ENCODE measurements around the gene TBC1D10A.
A peak's percentile ranks its signal among the peaks of the same experiment; 100 is the strongest.

The TBC1D10A gene

GRCh38 chr22:30357236-30357570 is 30.5 kb upstream of the TBC1D10A start:
- peak overlapping the region; percentile 96 for H3K4me3 ChIP-seq (ENCODE audit: low read depth, low read length)
- TF ChIP-seq CTCF (IDR thresholded peaks at IDR 0.05; ENCODE audit: low read depth, low read length): no peak

GRCh38 chr22:30356449-30357235 is 29.9 kb upstream of the TBC1D10A start, which contains the start of the genes CCDC157 and SF3A1:
CCDC157 (plus strand) TSS chr22:30357007; CDS start chr22:30366001, 8,994 bp downstream.
SF3A1 (minus strand) TSS chr22:30356894; CDS start chr22:30356792, 102 bp downstream.
- no peak for TF ChIP-seq CTCF (IDR thresholded peaks at IDR 0.05; ENCODE audit: low read depth, low read length)
- peak within 1 kb of the TSS; percentile 96 for H3K4me3 ChIP-seq (ENCODE audit: low read depth, low read length)

- TF ChIP-seq CTCF (IDR thresholded peaks at IDR 0.05; ENCODE audit: low read depth, low read length): no peak
- no peak overlapping the region for H3K4me3 ChIP-seq (ENCODE audit: low read depth, low read length)
These were observed 27.9 kb upstream of the TBC1D10A start for GRCh38 chr22:30354644-30355043.

- TF ChIP-seq CTCF (IDR thresholded peaks at IDR 0.05; ENCODE audit: low read depth, low read length): no peak
- H3K4me3 ChIP-seq (ENCODE audit: low read depth, low read length): no peak overlapping the region
These were observed 24.5 kb upstream of the TBC1D10A start for GRCh38 chr22:30351226-30351625.

GRCh38 chr22:30348809-30349208 is 22.1 kb upstream of the TBC1D10A start:
- H3K4me3 ChIP-seq (ENCODE audit: low read depth, low read length): no peak overlapping the region
- no peak for TF ChIP-seq CTCF (IDR thresholded peaks at IDR 0.05; ENCODE audit: low read depth, low read length)

- H3K4me3 ChIP-seq (ENCODE audit: low read depth, low read length): no peak overlapping the region
- no peak for TF ChIP-seq CTCF (IDR thresholded peaks at IDR 0.05; ENCODE audit: low read depth, low read length)
These were observed 21.7 kb upstream of the TBC1D10A start for GRCh38 chr22:30348404-30348803.

GRCh38 chr22:30347255-30347892 is 20.6 kb upstream of the TBC1D10A start:
- TF ChIP-seq CTCF (IDR thresholded peaks at IDR 0.05; ENCODE audit: low read depth, low read length): no peak

More at GRCh38 chr22:30347255-30347892, 20.6 kb upstream of the TBC1D10A start:
- no peak overlapping the region for H3K4me3 ChIP-seq (ENCODE audit: low read depth, low read length)

Data from WI38 (cell line).